Kidney tubule cell (primary cell): ENCODE measurements around the gene HOTAIR.

Experiments
- DNase-seq: peaks from one replicate; pipeline ENCODE4 v3.0.0-alpha.2; 2018; ENCODE audit warnings: low spot score

HOTAIR gene

DNA sequence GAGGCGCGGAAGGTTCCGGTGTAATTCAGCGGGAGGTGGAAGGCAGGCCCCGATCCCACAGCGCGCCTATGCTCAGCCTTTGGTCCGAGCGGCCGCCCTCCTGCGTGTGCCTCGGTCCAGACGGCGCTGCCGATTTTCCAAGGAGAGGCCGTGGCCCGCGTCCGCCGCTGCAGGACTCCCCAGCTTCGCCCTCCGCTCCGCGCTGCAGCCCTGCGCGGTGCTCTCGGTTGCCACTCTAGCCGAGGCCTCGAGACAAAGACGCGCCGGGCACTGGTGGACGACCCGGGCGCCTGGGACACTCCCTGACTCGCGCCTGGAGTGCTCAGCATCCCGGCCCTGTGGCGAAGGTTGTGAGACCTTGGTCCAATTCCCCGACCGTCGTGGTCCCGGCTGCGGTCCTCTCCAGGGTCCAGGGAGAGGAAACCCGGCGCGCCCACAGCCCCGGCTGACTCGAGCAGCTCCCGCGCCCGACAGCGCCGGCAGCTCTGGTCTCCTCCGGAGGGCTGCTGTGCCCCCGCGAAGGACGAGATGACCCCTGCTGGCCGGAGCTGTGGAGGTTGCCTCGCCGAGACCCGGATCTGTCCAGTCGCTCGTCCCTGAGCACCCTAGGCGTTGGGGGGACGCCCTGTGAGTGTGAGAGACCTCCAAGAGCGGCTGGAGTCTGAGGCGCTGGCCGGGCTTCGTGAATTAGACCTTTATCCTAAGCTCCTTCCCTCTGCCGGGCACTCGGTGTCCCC, 13.6 kb downstream of the HOTAIR start:
- DNase-seq: no peak

DNA sequence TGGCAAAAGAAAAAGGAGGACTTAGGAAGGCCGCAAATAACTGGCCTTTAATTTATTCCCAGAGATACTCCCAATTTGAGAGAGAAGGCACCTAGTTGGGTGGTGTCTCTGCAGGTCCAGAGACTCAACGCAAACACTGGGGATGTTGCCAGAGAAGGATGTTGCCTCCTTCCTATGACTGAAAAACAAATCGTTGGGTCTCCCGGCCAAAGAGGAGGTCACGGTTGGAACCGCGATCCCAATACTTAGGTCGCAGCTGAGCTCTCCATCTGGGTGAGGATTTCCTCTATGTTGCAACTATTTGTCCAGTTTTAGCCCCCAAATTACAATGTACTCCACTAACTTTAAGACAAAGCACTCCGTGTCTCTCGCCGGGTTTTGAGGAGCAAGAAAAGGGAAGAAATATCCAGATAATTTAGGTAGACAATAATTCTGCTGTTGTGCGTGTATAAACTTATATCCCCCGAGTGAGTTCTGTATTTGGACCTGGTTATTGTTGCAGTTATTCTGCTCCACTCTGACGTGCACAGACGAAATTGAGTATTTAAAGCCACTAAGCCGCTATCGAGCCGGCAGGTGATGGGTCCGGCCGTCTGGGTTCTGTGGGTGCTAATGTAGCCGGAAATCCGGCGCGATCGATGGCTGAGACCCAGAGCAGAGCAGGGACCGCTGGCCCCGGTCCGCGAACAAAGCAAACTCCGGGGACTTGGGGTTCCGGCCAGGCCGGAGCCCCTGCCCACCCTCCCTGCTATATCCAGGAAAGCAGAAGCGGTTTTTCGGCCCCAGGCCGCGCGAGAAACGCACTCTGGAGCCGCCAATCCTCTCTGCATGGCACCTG, 14.3 kb downstream of the HOTAIR start:
- no peak for DNase-seq

DNA sequence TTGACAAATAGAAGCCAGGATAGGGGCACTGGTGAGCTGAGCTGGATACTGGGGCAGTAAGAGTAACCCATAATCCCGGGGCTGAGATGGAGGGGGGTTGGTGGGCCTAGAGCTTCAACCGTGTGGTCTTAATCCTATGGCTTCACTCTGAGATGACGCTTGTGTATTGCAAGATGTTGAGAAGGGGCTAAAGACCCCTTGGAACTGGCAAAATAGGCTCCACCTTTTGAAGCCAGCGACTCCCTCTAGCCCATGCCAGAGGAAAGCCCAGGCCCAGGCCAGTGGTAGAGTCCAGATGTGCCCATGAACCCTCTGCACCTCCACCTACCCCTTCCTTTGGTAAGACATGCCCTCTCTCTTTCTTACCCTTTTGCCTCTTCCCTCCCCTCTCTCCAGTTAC, 15.4 kb downstream of the HOTAIR start:
- no peak for DNase-seq

DNA sequence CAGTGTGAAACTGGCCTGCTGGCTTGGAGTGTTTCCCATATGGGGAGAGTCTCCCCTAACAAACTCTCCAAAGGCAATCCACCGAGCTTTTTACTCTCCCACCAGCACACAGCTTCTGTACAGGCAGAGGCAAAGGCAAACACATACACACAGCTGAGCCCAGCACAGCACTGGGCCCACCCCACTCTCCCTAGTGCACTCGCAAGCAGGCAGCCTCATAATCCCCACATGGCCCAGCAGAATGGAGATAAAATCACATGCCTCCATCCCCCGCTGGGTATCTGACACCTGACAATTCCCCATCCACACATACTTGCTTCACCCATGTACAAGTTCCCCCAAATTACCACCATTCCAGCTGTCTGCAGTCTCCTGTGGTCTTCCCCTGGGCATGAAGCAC, 16.6 kb downstream of the HOTAIR start:
- no peak for DNase-seq

DNA sequence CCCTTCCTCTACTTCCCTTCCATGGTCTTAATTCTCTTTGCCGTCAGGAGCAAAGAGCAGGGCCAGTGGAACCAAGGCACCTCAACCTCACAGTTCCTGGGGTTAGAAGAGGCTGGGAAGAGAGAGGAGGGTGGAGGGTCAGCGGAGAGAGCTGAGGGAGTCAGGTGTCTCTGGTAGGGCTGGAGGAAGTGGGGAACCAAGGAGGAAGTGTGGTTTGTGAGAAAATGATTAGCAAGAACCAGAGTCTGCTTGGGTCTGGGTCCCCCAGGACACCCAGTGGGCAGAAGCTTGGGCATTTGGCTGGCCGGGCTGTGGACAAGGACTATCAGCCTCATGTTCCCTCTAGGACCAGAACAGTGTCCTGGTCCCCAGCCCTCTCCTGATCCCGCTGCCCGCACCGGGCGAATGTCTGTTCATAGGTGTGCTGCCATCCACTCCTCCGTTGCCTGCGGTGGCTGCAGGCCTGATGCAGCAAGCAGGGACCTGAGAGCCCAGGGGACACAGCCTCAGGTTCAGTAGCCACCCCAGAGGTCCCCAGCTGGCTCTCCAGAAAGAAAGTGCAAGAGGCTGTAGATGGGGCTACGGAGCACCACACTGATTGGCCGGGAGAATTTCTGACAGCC, 17.7 kb downstream of the HOTAIR start:
- DNase-seq: no peak

DNA sequence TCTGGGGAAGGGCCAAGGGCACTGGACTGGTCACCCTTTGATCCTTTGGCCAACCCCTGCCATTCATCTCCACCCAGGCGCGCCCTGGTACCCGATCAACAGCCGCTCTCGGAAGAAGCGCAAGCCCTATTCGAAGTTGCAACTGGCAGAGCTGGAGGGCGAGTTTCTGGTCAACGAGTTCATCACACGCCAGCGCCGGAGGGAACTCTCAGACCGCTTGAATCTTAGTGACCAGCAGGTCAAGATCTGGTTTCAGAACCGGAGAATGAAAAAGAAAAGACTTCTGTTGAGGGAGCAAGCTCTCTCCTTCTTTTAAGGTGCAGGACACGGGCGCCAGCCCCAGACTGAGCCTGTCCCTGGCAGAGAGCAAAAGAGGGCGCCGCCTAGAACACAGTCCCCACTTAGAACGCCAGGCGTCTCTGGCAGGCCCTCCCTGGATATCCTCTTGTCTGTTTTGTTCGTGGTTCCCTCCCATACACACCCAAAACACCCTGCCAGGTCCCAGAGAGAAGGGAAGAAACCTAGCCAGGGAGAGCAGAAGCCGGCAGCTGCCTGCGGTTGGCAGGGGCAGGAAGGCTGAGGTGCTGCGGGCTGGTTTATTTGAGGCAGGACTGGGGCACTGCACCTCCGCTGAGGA, 18.4 kb downstream of the HOTAIR start:
- no peak for DNase-seq

DNA sequence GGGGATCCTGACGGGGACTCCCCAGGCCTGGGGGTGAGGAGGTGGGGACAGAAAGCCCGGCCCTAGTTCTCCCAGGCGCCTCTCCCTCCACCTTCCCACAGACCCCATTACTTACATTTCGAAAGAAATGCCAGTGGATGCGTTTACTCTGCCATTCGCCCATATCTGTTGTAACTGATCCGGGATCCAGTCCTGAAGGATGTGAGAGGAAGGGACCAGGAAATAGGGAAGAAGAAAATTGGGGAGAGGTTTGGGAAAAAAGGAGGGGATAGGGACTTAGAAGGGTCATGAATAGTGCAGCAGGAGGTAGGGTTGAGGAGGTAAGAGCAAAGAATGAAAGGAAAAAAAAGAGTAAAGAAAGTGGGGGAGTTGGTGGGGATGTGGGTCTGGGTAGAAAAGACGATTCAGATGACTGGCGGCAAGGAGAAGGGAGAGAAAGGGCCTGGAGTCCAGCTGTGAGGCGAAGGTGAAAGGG, 18.9 kb downstream of the HOTAIR start:
- no peak for DNase-seq

DNA sequence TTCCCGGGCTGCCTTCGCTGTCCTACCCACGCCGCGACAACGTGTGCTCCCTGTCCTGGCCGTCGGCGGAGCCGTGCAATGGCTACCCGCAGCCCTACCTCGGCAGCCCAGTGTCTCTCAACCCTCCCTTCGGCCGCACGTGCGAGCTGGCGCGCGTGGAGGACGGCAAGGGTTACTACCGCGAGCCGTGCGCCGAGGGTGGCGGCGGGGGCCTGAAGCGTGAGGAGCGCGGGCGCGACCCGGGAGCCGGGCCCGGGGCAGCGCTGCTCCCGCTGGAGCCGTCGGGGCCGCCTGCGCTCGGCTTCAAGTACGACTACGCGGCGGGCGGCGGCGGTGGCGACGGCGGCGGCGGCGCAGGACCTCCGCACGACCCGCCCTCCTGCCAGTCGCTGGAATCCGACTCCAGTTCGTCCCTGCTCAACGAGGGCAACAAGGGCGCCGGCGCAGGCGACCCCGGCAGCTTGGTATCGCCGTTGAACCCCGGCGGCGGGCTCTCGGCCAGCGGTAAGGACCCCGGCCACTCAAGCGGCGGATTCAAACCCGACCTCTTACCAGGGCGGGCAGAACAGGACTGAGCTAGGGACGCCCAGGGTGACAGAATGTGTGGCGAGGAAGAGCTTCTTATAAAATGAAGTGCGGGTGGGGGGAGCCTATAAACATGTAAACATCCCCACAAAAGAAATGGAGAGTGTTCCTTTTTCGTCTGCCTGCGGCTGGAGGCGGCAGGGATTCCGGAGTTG, 19.5 kb downstream of the HOTAIR start:
- no peak for DNase-seq

DNA sequence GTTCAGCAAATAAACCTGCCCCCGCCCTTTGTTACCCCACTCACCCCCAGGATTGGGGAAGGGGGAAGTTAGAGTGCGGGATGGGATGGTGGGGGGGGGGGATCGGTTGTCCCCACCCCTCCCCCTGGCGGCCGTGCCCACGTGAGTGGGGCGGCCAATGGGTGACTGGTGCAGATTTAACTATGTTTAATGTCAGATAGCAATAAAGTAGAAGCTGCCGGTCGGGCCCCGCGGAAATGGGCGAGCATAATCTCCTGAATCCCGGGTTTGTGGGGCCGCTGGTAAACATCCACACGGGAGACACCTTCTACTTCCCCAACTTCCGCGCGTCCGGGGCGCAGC, 20.1 kb downstream of the HOTAIR start, which contains the start of gene HOXC12:
Gene HOXC12, plus strand, starts transcription at position 210 of the 342 bp plus-strand sequence. Its CDS starts 27 bp downstream, at position 237.
- DNase-seq: no peak

DNA sequence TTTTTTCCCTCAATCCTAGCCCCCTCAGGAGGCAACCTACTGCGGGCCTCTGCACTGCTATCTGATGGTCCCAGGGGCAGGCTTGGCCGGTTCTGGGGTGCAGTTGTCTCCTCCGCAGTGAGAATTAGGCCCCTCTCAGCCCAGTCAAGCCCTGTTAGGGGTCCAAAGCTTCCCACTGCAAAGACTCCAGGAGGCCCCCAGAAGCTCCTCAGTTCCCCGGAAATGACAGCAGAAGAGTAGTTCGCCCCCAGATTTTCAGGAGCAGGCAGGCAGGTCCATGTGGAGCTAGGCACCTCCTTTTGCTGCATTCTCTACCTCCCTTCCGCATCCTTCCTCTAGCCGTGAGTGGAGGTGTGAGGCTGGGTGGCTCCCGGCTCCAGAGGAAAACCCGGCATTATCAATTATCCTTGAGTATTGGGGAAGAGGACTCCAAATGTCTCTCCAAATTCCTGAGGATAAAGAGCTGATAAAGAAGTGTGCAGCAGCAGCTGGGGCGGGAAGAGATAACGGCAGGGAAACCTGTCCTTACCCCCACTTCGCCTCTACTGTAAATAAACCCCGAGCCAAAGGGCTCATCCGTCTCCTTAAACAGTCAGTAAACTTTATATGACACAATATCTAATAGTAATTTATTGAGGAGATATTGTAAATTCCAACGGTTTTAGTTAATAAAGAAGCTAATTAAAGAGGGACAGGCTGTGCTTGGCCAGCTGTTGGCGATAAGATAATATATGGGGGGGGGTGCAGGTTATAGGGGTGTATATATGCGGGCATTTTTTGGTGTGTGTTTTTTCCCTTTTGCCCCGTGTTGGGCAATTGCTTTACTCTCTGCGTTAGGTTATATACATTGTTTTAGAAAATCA, 20.7 kb downstream of the HOTAIR start:
- no peak for DNase-seq

DNA sequence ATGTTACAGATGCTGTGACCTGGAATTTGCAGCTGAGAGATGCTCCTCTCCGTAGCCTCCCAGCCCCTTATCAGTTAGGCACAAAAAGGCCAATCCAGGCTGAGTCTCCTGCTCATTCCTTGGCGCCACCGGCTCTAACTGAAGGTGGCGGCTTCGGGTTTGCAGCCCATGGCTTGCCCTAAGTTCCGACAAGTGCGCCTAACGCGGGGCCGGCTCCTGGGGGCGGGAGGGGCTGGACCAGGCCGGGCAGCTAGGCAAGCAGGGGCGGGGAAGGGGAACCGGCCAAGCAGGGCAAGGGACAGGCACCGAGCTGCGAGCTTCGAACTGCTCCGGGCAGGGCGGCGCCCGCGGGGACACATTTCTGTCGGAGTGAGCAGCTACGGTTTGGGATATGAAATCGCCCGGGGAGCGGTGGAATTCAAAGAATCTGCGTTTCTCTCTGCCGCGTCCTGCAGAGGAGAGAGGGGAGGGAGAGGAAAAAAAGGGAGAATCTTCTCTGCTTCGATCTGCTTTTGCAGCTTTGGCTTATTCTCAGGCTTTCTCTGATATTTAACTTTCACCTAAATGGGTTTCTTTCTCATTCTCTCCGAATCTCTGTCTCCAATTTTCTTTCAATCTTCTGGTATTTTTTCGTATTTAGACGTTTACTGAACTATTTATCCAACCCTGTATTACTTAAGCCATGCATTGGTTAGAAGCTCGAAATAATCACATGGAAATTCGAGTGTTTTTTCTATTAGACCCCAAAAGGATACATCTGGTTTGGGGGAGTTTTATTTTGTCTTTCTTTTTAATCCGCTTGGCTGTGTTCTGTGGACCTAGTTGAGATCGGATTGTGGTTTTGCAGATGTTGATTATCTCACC, 21.7 kb downstream of the HOTAIR start:
- DNase-seq: no peak

DNA sequence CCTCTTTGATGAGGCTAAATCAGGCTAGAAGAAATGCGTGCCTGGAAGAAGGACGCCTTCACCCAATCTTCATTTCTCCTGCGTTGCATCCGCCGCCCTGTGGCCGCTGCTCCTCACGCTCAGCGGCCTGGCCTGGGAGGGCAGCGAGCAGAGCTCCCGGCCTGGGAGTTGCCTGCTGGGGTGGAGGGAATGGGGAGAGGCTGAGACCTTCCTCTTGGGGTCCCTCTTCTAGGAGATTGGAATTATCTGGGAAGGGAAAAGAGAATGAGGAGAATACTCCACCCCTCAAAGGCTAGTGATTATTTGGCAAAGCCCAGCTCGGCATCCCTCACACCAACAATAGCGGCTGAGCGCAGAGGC, 22.4 kb downstream of the HOTAIR start:
- no peak for DNase-seq

DNA sequence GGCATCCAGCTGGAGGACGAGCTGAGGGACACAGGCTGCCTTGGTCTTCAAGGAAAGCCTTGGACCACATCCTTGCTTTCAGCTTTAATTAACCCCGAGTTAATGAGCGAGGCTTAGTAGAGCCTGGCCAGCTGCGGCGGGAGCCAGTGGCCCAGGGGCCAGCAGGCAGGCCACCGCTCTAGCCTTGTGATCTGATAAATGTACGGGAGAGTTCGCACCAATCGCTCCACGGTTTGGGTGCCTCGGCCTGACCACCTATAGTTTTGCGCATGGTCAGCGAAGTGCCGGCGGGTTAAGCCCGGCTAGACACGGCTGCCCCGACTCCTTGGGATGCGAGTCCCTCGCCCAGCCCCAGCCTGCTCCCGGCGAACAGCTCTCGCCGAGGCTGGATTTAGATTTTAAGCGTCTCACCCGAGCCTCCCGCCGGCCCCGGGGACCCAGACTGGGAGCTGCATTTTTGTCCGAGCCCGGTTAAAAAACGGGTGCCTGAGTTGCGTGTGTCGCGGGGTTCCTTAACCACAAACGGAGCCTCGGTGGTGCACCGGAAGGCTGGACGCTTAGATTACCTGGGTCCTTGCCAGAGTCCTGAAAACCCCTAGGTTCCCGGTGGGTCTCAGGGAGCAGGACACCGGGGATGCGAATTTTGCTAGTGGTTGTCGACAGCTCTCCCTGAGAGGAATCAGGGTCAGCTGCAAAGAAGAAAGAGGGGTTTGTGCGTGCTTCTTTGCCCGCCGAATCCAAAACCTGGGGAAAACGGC, 23.0 kb downstream of the HOTAIR start:
- no peak for DNase-seq

DNA sequence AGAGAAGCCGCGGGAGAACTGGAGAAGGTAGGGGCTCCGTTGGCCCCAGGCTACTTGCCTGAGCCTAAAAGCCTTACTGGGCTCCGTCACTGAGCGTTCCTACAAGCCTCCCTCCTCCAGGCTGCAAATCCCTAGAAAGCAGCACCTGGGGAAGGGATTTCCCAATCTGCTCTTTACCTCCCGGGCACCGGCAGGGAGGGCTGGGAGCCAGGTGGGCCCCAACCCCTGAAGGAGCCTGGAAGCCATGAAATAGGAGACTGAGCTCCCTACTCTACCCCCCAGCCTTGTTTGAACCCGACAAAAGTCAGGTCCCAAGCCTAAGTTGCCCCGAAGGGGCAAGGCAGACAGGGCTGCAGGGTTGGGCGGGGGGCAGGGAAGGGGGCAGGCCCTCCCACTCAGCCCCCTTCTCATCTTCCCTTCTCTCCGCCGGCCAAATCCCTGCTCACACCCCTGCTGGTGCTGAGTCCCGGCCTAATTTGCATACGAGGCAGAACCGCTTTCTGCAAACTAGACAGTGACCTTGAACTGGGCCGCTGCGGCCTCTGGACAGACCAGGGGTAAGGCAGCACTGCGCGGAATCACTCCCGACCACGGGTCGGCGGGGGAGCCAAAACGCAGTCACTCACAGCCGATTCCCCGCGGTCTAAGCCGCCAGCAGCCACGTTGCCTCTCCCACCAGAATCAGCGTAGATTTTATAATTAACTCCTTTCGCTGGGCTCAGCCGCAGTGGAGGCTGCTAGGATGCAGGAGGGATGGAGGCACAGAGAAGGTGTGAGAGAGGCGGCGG, 23.8 kb downstream of the HOTAIR start:
- DNase-seq: no peak

DNA sequence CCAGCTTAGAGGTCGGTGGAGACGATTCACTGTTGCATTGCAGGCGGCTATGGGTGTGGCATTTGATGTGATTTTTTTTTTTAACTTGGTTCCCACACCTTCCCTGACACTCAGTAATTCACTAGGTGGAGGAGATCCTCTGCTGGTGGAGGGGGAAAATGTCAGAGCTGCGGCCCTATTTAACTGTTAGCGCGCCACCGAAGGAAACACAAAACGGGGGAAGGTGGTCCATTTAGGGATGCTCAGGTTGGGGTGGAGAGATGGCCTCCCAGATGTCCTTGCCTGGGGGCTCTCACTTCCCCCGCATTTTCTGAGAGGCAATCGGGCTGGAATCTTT, 24.3 kb downstream of the HOTAIR start:
- no peak for DNase-seq

DNA sequence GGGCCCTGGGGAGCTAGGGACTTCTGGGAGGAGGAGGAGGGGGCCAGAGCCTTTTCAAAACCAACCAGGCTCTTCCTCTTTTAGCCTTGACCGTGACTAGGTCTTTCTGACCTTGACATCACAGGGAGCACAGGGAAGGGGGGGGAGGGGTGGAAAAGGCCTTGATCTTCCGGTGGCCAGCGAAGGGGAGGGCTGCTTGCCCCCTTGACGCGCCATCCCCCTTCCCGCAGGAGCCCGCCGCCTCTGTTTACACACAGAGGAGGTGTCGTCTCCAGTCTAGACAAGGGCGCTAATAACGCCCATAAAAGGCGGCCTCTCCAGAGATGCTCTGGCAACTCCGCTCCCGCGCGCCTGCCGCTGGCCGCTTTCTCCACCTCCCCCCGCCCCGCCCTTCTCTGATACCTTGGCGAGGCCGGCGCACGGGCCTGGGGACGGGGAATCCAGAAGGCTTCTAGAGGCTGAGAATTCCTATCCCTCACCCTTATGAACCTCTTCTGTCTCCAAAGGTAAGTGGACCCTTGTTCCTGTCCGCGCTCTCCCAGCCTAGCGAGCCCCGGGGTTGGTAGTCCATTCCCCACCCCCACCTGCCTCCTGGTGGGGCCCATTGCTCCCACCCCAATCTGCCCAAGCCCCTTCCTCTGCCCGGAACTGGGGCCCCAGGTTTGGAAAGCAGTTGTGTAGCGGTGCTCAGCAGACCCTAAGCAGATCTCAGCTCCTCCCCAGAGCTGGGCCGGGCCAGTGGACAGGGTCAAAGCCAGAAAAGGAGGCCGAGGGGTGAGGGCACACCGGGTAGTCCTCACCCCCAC, 24.9 kb downstream of the HOTAIR start:
- DNase-seq: no peak
